Measurements from ENCODE around the gene SRC. TPM values are rescaled to one million over a fixed set of nuclear protein-coding genes. Genes with fewer than 3 reads are reported as not detected.
A peak's percentile ranks its signal among the peaks of the same experiment; 100 is the strongest.

Gene SRC
- total RNA-seq (2012; rRNA removed), result 12.7 and 14.2 TPM in 2 replicates

DNA sequence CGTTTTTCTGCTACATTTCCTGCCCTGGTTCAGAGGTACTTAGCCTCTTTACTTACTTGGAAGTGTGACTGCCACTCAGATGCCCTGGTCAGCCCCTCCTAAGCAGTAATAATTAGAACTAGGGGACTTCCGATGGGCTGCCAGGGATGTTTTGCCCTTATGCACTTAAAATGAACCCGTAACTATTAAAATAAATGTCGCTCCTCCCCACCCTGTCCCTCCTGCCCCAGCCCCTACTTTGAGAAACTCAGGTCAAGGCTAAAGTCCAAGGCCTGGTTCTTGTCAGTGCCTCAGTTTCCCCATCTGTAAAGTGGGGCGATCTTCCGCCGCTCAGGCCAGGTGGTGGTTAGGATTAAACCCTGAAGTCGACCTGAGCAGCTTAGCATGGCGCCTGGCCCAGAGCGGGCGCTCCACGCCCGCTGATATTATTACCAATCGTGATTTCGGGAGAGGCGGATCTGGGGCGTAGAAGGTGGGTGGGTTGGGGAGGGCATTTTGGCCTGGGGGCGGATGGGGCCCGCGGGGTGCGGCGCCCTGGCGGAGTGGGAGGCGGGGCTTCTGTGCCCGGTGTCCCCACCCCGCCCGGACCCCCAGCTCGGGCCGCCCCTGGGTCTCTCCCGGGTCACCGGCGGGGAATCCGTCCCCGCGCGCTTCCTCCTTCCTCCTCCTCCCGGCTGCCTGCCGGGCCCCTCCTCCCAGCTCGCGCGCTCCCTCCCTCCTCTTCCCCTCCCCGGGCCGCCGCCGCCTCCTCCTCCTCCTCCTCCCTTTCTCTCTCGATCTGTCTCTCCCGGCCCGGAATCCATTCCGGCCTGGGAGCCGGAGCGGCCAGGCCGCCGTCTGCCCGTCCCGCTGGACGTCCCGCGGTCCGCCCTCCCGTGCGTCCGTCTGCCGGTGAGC is at the start of gene SRC:
TSS of gene SRC (plus strand) at position 802 of the 897 bp plus-strand sequence. CDS start 38,014 bp downstream, outside the sequence.
- H3K4me3 ChIP-seq (ENCODE audit: low read length), result peak within 1 kb of the TSS; percentile 69
- no peaks in the 10 kb centered on the region for H3K36me3 ChIP-seq (ENCODE audit: insufficient read depth, low read length)
- peak within 1 kb of the TSS; percentile 77 for H3K9ac ChIP-seq (ENCODE audit: low read depth, low read length)
- peak within 1 kb of the TSS; percentile 86 for H3K4me2 ChIP-seq (ENCODE audit: low read length)
- no peaks in the 10 kb centered on the region for H3K9me3 ChIP-seq (replicated peaks; ENCODE audit: low read length)
- no peaks in the 10 kb centered on the region for H3K27me3 ChIP-seq (ENCODE audit: control insufficient read depth, insufficient read depth, low read length)
- peaks cover 21% of the 10 kb centered on the region for H3K4me1 ChIP-seq (ENCODE audit: control insufficient read depth, insufficient read depth, low read length)

DNA sequence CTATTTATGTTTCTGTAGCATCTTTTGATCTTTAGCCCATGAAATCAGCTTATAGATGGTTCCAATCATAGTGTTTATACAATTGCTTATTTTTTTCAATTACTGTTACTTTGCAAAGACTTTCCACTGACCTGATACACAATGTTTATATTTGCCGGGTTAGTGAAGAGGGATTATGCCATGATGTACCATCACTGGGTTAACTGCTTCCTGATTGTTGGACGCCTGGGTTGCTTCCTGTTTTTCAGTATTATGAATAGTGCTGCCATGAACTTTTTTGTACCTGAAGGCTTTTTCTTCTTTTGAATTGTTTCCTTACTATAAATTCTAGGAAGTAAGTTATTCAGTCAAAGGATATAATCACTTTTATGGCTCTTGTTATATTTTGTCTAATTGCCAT is 49.6 kb upstream of the SRC start:
- Histone ChIP-seq H3K27me3 (ENCODE audit: control insufficient read depth, insufficient read depth, low read length) (no peaks in the 10 kb centered on the region), H3K36me3 (ENCODE audit: insufficient read depth, low read length) (peaks cover 20% of the 10 kb centered on the region), H3K9me3 (replicated peaks; ENCODE audit: low read length) (no peaks in the 10 kb centered on the region), H3K4me1 (ENCODE audit: control insufficient read depth, insufficient read depth, low read length) (peaks cover 53% of the 10 kb centered on the region), H3K9ac (ENCODE audit: low read depth, low read length) (no peak overlapping the region), H3K4me3 (ENCODE audit: low read length) (no peak overlapping the region), H3K4me2 (ENCODE audit: low read length) (no peak overlapping the region)

GRCh38 chr20:37297066-37297736 is 48.7 kb upstream of the SRC start:
- H3K9ac ChIP-seq (ENCODE audit: low read depth, low read length), result no peak overlapping the region
- peaks cover 53% of the 10 kb centered on the region for H3K4me1 ChIP-seq (ENCODE audit: control insufficient read depth, insufficient read depth, low read length)
- no peaks in the 10 kb centered on the region for H3K27me3 ChIP-seq (ENCODE audit: control insufficient read depth, insufficient read depth, low read length)

GRCh38 chr20:37298190-37298939 is 47.6 kb upstream of the SRC start:
- H3K4me2 ChIP-seq (ENCODE audit: low read length), result no peak overlapping the region
- peaks cover 53% of the 10 kb centered on the region for H3K4me1 ChIP-seq (ENCODE audit: control insufficient read depth, insufficient read depth, low read length)
- H3K36me3 ChIP-seq (ENCODE audit: insufficient read depth, low read length), result peaks cover 32% of the 10 kb centered on the region

More at GRCh38 chr20:37297066-37297736, 48.7 kb upstream of the SRC start:
- Histone ChIP-seq H3K4me3 (ENCODE audit: low read length) (no peak overlapping the region), H3K9me3 (replicated peaks; ENCODE audit: low read length) (no peaks in the 10 kb centered on the region), H3K36me3 (ENCODE audit: insufficient read depth, low read length) (peaks cover 28% of the 10 kb centered on the region), H3K4me2 (ENCODE audit: low read length) (no peak overlapping the region)

DNA sequence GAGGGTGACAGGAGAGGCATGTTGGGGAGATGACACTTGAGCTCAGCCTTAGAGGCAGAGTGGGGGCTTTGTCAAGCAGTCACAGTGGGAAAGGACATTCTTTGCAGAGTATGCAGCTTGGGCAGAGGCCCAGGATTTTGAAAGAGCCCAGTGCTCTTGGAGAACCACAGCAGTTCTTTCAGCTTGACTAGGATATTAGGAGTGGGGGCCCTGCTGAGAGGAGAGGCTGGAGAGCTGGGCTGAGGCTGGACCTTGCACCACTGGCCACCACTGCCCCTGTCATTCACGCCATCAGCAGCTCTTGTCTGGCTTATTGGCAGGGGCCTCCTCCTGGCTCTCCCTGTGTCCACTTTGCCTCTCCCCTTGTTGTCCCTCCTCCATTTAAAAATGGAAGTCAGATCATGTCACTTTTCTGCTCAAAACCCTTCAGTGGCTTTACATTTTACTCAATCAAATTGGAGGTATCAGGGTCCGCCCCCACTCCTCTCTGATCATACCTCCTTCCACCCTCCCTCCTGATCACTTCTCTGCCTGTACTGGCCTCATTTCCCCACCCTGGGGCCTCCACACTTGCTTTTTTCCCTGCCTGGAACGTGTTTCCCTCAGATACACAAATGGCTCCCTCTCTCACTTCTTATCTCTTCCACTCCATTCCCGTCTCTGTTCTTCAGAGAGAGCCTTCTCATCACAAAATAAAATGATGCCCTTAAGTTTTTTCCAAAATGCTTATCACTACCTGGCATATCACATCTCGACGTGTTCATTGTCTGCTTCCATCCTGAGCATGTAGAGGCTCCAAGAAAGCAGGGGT is 46.0 kb upstream of the SRC start:
- H3K9ac ChIP-seq (ENCODE audit: low read depth, low read length), result no peak overlapping the region
- peaks cover 39% of the 10 kb centered on the region for H3K36me3 ChIP-seq (ENCODE audit: insufficient read depth, low read length)
- no peak overlapping the region for H3K4me2 ChIP-seq (ENCODE audit: low read length)
- H3K9me3 ChIP-seq (replicated peaks; ENCODE audit: low read length), result no peaks in the 10 kb centered on the region
- no peaks in the 10 kb centered on the region for H3K27me3 ChIP-seq (ENCODE audit: control insufficient read depth, insufficient read depth, low read length)
- H3K4me1 ChIP-seq (ENCODE audit: control insufficient read depth, insufficient read depth, low read length), result peaks cover 38% of the 10 kb centered on the region
- no peak overlapping the region for H3K4me3 ChIP-seq (ENCODE audit: low read length)

More at GRCh38 chr20:37298190-37298939, 47.6 kb upstream of the SRC start:
- Histone ChIP-seq H3K27me3 (ENCODE audit: control insufficient read depth, insufficient read depth, low read length) (no peaks in the 10 kb centered on the region), H3K4me3 (ENCODE audit: low read length) (no peak overlapping the region), H3K9ac (ENCODE audit: low read depth, low read length) (no peak overlapping the region), H3K9me3 (replicated peaks; ENCODE audit: low read length) (no peaks in the 10 kb centered on the region)

DNA sequence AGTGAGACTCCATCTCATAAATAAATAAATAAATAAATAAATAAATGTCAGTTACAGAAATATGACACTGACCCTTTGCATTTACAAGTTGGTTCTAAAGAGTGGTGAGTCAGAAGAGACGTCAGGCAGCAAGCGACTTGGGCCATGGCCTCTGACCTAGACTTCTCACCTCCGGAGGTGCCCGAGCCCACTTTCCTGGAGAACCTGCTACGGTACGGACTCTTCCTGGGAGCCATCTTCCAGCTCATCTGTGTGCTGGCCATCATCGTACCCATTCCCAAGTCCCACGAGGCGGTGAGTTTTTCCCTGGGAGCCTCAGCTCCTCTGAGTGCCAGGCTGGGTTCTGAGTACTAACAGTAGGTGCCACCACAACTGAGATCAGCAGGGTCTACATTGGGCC is 44.8 kb upstream of the SRC start:
- peaks cover 41% of the 10 kb centered on the region for H3K36me3 ChIP-seq (ENCODE audit: insufficient read depth, low read length)
- no peak overlapping the region for H3K4me3 ChIP-seq (ENCODE audit: low read length)
- no peaks in the 10 kb centered on the region for H3K9me3 ChIP-seq (replicated peaks; ENCODE audit: low read length)
- no peaks in the 10 kb centered on the region for H3K27me3 ChIP-seq (ENCODE audit: control insufficient read depth, insufficient read depth, low read length)
- no peak overlapping the region for H3K9ac ChIP-seq (ENCODE audit: low read depth, low read length)
- no peak overlapping the region for H3K4me2 ChIP-seq (ENCODE audit: low read length)
- peaks cover 28% of the 10 kb centered on the region for H3K4me1 ChIP-seq (ENCODE audit: control insufficient read depth, insufficient read depth, low read length)

DNA sequence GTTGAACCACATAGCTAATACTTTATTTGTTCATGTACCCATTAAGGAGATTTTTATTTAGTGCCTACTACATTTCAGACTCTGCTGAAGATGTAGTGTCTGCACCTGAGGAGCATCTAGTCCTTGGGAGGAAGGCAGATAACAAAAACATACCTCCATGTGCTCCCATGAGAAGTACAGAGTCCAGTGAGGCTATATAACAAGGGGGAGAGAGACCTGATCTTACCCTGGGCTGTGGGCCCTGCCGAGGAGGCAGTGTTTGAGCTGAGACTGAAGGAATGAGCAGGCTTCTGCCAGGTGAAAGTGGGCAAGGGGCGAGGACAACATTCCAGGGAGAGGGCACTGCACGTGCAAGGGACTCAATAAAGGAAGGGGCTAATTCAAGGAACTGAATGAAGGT is 44.4 kb upstream of the SRC start:
- H3K9me3 ChIP-seq (replicated peaks; ENCODE audit: low read length), result no peaks in the 10 kb centered on the region
- H3K36me3 ChIP-seq (ENCODE audit: insufficient read depth, low read length), result peaks cover 41% of the 10 kb centered on the region
- H3K9ac ChIP-seq (ENCODE audit: low read depth, low read length), result no peak overlapping the region
- no peaks in the 10 kb centered on the region for H3K27me3 ChIP-seq (ENCODE audit: control insufficient read depth, insufficient read depth, low read length)
- H3K4me2 ChIP-seq (ENCODE audit: low read length), result no peak overlapping the region
- H3K4me1 ChIP-seq (ENCODE audit: control insufficient read depth, insufficient read depth, low read length), result peaks cover 24% of the 10 kb centered on the region
- H3K4me3 ChIP-seq (ENCODE audit: low read length), result no peak overlapping the region

DNA sequence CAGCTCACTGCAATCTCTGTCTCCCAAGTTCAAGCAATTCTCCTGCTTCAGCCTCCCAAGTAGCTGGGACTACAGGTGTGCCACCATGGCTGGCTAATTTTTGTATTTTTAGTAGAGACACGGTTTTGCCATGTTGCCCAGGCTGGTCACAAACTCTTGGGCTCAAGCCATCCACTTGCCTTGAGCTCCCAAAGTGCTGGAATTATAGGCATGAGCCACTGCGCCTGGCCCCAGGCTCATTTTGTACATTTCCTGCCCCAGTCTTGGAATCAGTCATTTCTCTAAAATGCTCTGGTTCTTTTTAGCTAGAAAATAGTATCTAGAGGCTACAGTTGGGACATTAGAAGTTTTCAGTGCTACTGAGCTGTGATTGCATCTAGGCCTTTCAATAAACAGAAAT is 43.0 kb upstream of the SRC start:
- Histone ChIP-seq H3K4me2 (ENCODE audit: low read length) (no peak overlapping the region), H3K36me3 (ENCODE audit: insufficient read depth, low read length) (peaks cover 43% of the 10 kb centered on the region), H3K9ac (ENCODE audit: low read depth, low read length) (no peak overlapping the region), H3K27me3 (ENCODE audit: control insufficient read depth, insufficient read depth, low read length) (no peaks in the 10 kb centered on the region), H3K4me1 (ENCODE audit: control insufficient read depth, insufficient read depth, low read length) (peaks cover 15% of the 10 kb centered on the region), H3K9me3 (replicated peaks; ENCODE audit: low read length) (no peaks in the 10 kb centered on the region), H3K4me3 (ENCODE audit: low read length) (no peak overlapping the region)

DNA sequence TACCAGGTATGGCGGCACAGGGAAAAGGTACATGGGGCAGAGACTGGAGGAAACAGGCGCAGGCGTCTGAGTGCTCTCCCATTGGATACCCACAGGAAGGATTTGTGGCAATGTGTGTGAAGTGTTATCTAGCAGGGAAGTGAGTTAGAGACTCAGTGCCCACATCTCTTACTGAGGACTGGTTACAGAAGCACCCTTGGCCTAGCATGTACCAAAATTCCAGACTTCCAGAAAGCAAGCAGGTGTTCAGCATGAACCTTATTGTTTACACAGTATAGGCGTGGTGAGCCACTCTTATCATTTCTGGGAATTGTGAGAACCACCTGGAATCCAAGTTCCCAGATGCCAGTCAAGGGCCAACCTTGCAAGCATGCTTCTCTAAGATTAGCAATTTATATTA is 42.3 kb upstream of the SRC start:
- H3K9me3 ChIP-seq (replicated peaks; ENCODE audit: low read length), result no peaks in the 10 kb centered on the region
- H3K27me3 ChIP-seq (ENCODE audit: control insufficient read depth, insufficient read depth, low read length), result no peaks in the 10 kb centered on the region
- H3K9ac ChIP-seq (ENCODE audit: low read depth, low read length), result no peak overlapping the region
- no peak overlapping the region for H3K4me2 ChIP-seq (ENCODE audit: low read length)
- peaks cover 49% of the 10 kb centered on the region for H3K36me3 ChIP-seq (ENCODE audit: insufficient read depth, low read length)
- H3K4me1 ChIP-seq (ENCODE audit: control insufficient read depth, insufficient read depth, low read length), result peaks cover 9% of the 10 kb centered on the region
- H3K4me3 ChIP-seq (ENCODE audit: low read length), result no peak overlapping the region

- Histone ChIP-seq H3K27me3 (ENCODE audit: control insufficient read depth, insufficient read depth, low read length) (no peaks in the 10 kb centered on the region), H3K4me1 (ENCODE audit: control insufficient read depth, insufficient read depth, low read length) (no peaks in the 10 kb centered on the region), H3K4me3 (ENCODE audit: low read length) (no peak overlapping the region), H3K36me3 (ENCODE audit: insufficient read depth, low read length) (peaks cover 52% of the 10 kb centered on the region), H3K9me3 (replicated peaks; ENCODE audit: low read length) (no peaks in the 10 kb centered on the region), H3K4me2 (ENCODE audit: low read length) (no peak overlapping the region), H3K9ac (ENCODE audit: low read depth, low read length) (no peak overlapping the region)
These were observed 40.9 kb upstream of the SRC start for GRCh38 chr20:37305079-37305478.

Data from skeletal muscle satellite cell (primary cell).